ENCODE measurements around the gene ATAD3C.
"Not testable (repeated sequence)": the region's sequence is repeated elsewhere in the genome, so short reads cannot be mapped to it uniquely, and the experiment has no call there.

GRCh38 chr1:1509465-1509850, 60.0 kb downstream of the ATAD3C start:
- not testable (repeated sequence) for TF ChIP-seq POLR2A (IDR thresholded peaks at IDR 0.05); CTCF (IDR thresholded peaks at IDR 0.05); POLR2AphosphoS5 (IDR thresholded peaks at IDR 0.05; ENCODE audit: insufficient read depth in 1 of 2, low read depth in 1 of 2)

Measured in vagina (tissue), 2 donors.